ENCODE measurements around the gene SSR3.

- no peak for TF ChIP-seq CTCF (IDR thresholded peaks at IDR 0.05; ENCODE audit: low read depth, low read length)
- peak; percentile 89 for TF ChIP-seq MAX (IDR thresholded peaks at IDR 0.05; ENCODE audit: low read depth, low read length)
Measured at GRCh38 chr3:156553705-156554356, 1.1 kb downstream of the SSR3 start.
